Liver (tissue), 9 donors: ENCODE data around the gene GREB1. TPM values are rescaled to one million over a fixed set of nuclear protein-coding genes. Genes with fewer than 3 reads are reported as not detected.

Source experiments
- DNase-seq: peaks from one replicate; pipeline ENCODE4 v3.0.0-alpha.2; 2017; ENCODE audit warnings: low spot score
- H3K27ac ChIP-seq, 2 donors: one replicate each; pipeline ENCODE4 v1.7.0; 2013; ENCODE audit warnings: inconsistent platforms in 2 of 2, low read length in 2 of 2, control low read depth in 1 of 2, low read depth in 1 of 2, mild to moderate bottlenecking in 1 of 2
- H3K27me3 ChIP-seq, 4 donors: one replicate each; pipeline versions ENCODE4 v1.6.1 to v1.7.0; 2013; ENCODE audit warnings: low read length in 3 of 4, inconsistent platforms in 1 of 4, mild to moderate bottlenecking in 1 of 4, moderate library complexity in 1 of 4; ENCODE audit not compliant: control insufficient read depth in 4 of 4, insufficient read depth in 4 of 4
- H3K36me3 ChIP-seq, 4 donors: one replicate each; pipeline versions ENCODE4 v1.6.1 to v1.7.0; 2013; ENCODE audit warnings: low read length in 3 of 4, mild to moderate bottlenecking in 3 of 4, low read depth in 1 of 4, moderate library complexity in 1 of 4; ENCODE audit not compliant: control insufficient read depth in 4 of 4, insufficient read depth in 3 of 4
- H3K4me1 ChIP-seq, 4 donors: one replicate each; pipeline versions ENCODE4 v1.6.1 to v1.7.0; 2013; ENCODE audit warnings: low read length in 3 of 4, mild to moderate bottlenecking in 3 of 4, moderate library complexity in 1 of 4; ENCODE audit not compliant: control insufficient read depth in 4 of 4, insufficient read depth in 4 of 4
- H3K4me3 ChIP-seq, 3 donors: one replicate each; pipeline versions ENCODE4 v1.6.1 to v1.7.0; 2013; ENCODE audit warnings: low read length in 3 of 3, control low read depth in 1 of 3, low read depth in 1 of 3, mild to moderate bottlenecking in 1 of 3
- H3K9ac ChIP-seq, 2 donors: one replicate each; pipeline ENCODE4 v1.7.0; 2013; ENCODE audit warnings: low read length in 2 of 2, mild to moderate bottlenecking in 2 of 2, moderate library complexity in 2 of 2, control low read depth in 1 of 2, low read depth in 1 of 2
- H3K9me3 ChIP-seq, 4 donors: one replicate each; pipeline versions ENCODE4 v1.6.1 to v1.7.0; 2013; ENCODE audit warnings: low read length in 3 of 4; ENCODE audit not compliant: control insufficient read depth in 4 of 4
- FOXA1 ChIP-seq: IDR thresholded peaks from 2 replicates; pipeline ENCODE4 v1.6.1; 2016; ENCODE audit warnings: antibody characterized with exemption
- FOXA2 ChIP-seq: IDR thresholded peaks from 2 replicates; pipeline ENCODE4 v1.6.1; 2016; ENCODE audit warnings: antibody characterized with exemption
- GABPA ChIP-seq, 2 donors: IDR thresholded peaks in 1 of 2; conservative IDR thresholded peaks in 1 of 2; 2 replicates each; pipeline ENCODE4 v1.6.1; 2016; ENCODE audit warnings: antibody characterized with exemption in 2 of 2, mild to moderate bottlenecking in 1 of 2, moderate library complexity in 1 of 2
- HNF4A ChIP-seq, 2 donors: conservative IDR thresholded peaks; 2 replicates each; pipeline ENCODE4 v1.6.1; 2016; ENCODE audit warnings: antibody characterized with exemption in 2 of 2, mild to moderate bottlenecking in 2 of 2
- HNF4G ChIP-seq: IDR thresholded peaks from 2 replicates; pipeline ENCODE4 v1.6.1; 2016; ENCODE audit warnings: antibody characterized with exemption
- REST ChIP-seq: IDR thresholded peaks from 2 replicates; pipeline ENCODE4 v1.6.1; 2016; ENCODE audit warnings: antibody characterized with exemption, mild to moderate bottlenecking
- SP1 ChIP-seq: IDR thresholded peaks from 2 replicates; pipeline ENCODE4 v1.6.1; 2018; ENCODE audit warnings: antibody characterized with exemption, mild to moderate bottlenecking
- TAF1 ChIP-seq: conservative IDR thresholded peaks from 2 replicates; pipeline ENCODE4 v1.6.1; 2016; ENCODE audit warnings: antibody characterized with exemption, mild to moderate bottlenecking
- YY1 ChIP-seq: IDR thresholded peaks from 2 replicates; pipeline ENCODE4 v1.6.1; 2016; ENCODE audit warnings: antibody characterized with exemption, mild to moderate bottlenecking
- ZBTB33 ChIP-seq: IDR thresholded peaks from 2 replicates; pipeline ENCODE4 v1.6.1; 2016; ENCODE audit warnings: antibody characterized with exemption
- WGBS: extraction: QIAGEN DNeasy Blood & Tissue Kit; methylation state at CpG from one replicate; pipeline ENCODE4 v1.1.7; 2013; 5-methylcytosine and 5-hydroxymethylcytosine counted together
- polyA plus RNA-seq, 2 donors: library from polyadenylated mRNA; stranded (reverse) in 1 of 2; unstranded in 1 of 2; fragments of 200-250 nt in 1 of 2; fragments of >200 nt in 1 of 2; fragmentation: Nextera tagmentation in 1 of 2; extraction: Ambion mirVana in 1 of 2; gene quantifications; one replicate each; pipeline versions ENCODE4 v1.2.1 to v1.2.3, GENCODE V29; 2013 to 2015
- total RNA-seq, 2 donors: library from RNA; depleted of rRNA; stranded (reverse); fragments of >200 nt; gene quantifications; one replicate each; pipeline ENCODE4 v1.2.3, GENCODE V29; 2014
- TF ChIP-seq, protein P1 (sequence below): fragments of 150-350 bp; IDR thresholded peaks from 2 replicates; pipeline ENCODE4 v1.5.1; 2017; ENCODE audit warnings: improper control_type of control experiment, low read depth, low read length; ENCODE audit not compliant: missing input control
- TF ChIP-seq, protein P2 (sequence below): IDR thresholded peaks from 2 replicates; pipeline ENCODE4 v1.6.1; 2016; ENCODE audit warnings: antibody characterized with exemption
- donor health status: healthy.
- donor health status: healthy.
- donor health status: healthy.
- donor health status: healthy.
- donor health status: healthy.

The GREB1 gene
- total and polyA plus RNA-seq, 4 donors: 1.0 to 6.3 (median 3.6) TPM

- Histone ChIP-seq H3K27me3 (no peaks in the 10 kb centered on the region), H3K9ac (no peak overlapping the region), H3K4me3 (no peak overlapping the region), H3K36me3 (peaks cover 0 to 3% (median 2%) of the 10 kb centered on the region in 4 donors), H3K9me3 (no peaks in the 10 kb centered on the region), H3K27ac (no peak overlapping the region), H3K4me1 (no peaks in the 10 kb centered on the region)
- TF ChIP-seq, protein P1, sequence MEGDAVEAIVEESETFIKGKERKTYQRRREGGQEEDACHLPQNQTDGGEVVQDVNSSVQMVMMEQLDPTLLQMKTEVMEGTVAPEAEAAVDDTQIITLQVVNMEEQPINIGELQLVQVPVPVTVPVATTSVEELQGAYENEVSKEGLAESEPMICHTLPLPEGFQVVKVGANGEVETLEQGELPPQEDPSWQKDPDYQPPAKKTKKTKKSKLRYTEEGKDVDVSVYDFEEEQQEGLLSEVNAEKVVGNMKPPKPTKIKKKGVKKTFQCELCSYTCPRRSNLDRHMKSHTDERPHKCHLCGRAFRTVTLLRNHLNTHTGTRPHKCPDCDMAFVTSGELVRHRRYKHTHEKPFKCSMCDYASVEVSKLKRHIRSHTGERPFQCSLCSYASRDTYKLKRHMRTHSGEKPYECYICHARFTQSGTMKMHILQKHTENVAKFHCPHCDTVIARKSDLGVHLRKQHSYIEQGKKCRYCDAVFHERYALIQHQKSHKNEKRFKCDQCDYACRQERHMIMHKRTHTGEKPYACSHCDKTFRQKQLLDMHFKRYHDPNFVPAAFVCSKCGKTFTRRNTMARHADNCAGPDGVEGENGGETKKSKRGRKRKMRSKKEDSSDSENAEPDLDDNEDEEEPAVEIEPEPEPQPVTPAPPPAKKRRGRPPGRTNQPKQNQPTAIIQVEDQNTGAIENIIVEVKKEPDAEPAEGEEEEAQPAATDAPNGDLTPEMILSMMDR: no peak
- no peak for TF ChIP-seq YY1
- TF ChIP-seq FOXA2: no peak
- no peak for TF ChIP-seq FOXA1
- WGBS: 96% methylated on average over 10 of the region's 10 CpGs
- no peak for DNase-seq
These were observed 63.0 kb downstream of the GREB1 start for GRCh38 chr2:11596801-11597200.

- Histone ChIP-seq H3K4me3 (no peak overlapping the region), H3K36me3 (peaks cover 0 to 3% (median 2%) of the 10 kb centered on the region in 4 donors), H3K9me3 (no peaks in the 10 kb centered on the region), H3K27ac (no peak overlapping the region), H3K4me1 (no peaks in the 10 kb centered on the region), H3K27me3 (no peaks in the 10 kb centered on the region), H3K9ac (no peak overlapping the region)
- 91% methylated on average over 10 of the region's 10 CpGs for WGBS
- no peak for DNase-seq
- TF ChIP-seq GABPA (IDR thresholded peaks at IDR 0.05 in 1 of 2, conservative IDR thresholded peaks at IDR 0.05 in 1 of 2): no peak
- no peak for TF ChIP-seq ZBTB33
These were observed 63.8 kb downstream of the GREB1 start for GRCh38 chr2:11597538-11598225.

- 81% methylated on average over 9 of the region's 9 CpGs for WGBS
These were observed 64.4 kb downstream of the GREB1 start for GRCh38 chr2:11598228-11598731.

More at GRCh38 chr2:11598228-11598731, 64.4 kb downstream of the GREB1 start:
- Histone ChIP-seq H3K27ac (no peak overlapping the region), H3K9me3 (no peaks in the 10 kb centered on the region), H3K4me1 (peaks cover 0 to under 1% (median 0%) of the 10 kb centered on the region in 4 donors), H3K36me3 (peaks cover 0 to 3% (median under 1%) of the 10 kb centered on the region in 4 donors), H3K9ac (no peak overlapping the region), H3K4me3 (no peak overlapping the region), H3K27me3 (no peaks in the 10 kb centered on the region)
- TF ChIP-seq TAF1 (no peak), SP1 (no peak), HNF4A (conservative IDR thresholded peaks at IDR 0.05) (no peak), GABPA (IDR thresholded peaks at IDR 0.05 in 1 of 2, conservative IDR thresholded peaks at IDR 0.05 in 1 of 2) (no peak), ZBTB33 (no peak), REST (no peak), FOXA2 (no peak), HNF4G (no peak)
- TF ChIP-seq, protein P1: no peak
- TF ChIP-seq, protein P2, sequence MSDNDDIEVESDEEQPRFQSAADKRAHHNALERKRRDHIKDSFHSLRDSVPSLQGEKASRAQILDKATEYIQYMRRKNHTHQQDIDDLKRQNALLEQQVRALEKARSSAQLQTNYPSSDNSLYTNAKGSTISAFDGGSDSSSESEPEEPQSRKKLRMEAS: no peak
- DNase-seq: no peak
